ENCODE results near the gene GREB1.

The GREB1 gene

DNA sequence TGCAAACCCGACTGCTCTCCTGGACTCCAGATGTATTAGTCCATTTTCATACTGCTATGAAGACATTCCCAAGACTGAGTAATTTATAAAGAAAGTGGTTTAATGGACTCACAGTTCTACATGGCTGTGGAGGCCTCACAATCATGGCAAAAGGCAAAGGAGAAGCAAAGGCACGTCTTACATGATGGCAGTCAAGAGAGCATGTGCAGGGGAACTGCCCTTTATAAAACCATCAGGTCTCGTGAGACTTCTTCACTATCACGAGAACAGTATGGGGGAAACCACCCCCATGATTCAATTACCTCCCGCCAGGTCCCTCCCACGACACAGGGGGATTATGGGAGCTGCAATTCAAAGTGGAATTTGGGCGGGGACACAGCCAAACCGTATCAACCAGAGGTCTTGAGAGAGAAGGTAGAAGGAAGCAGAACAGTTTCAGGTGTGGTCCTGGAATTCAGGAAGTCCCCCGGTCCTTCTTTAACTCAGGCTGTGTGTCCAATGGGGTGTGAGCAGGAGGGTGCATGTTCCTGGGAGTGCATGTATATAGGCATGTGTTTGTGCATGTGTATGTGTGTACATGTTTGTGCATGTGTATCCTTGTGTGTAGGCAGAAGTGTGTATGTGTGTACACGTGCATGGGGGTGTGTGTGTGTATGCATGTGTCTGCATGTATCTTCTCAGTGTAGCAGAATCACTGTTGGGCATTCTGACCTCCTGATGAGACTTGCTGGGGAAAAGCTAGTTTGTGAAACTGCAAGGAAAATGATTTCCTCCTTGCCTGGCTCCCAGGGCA is 46.2 kb downstream of the GREB1 start:
- no peak for DNase-seq (ENCODE audit: low spot score)

DNA sequence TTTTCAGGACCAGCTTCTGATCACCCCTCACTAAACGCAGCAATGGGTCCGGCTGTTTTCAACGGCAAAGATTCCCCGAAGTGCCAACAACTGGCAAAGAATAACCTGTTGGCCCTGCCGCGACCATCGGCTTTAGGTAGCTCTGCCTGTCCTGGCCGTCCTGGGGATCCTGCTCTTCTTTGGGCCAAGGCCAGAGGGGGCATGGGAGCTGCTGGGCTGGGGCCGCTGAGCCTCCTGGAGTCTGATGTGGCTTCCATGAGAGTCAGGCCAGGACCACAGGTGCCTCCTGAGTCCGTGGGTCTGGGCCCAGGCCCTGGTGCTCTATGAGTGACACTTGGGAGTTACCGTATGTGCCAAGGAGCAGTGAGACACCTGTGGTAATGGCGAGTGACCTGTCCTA is 46.9 kb downstream of the GREB1 start:
- no peak for DNase-seq (ENCODE audit: low spot score)

- no peak for DNase-seq (ENCODE audit: low spot score)
Observed at GRCh38 chr2:11581124-11581796, 47.4 kb downstream of the GREB1 start.

- no peak for DNase-seq (ENCODE audit: low spot score)
Observed at GRCh38 chr2:11581797-11582611, 48.2 kb downstream of the GREB1 start.

DNA sequence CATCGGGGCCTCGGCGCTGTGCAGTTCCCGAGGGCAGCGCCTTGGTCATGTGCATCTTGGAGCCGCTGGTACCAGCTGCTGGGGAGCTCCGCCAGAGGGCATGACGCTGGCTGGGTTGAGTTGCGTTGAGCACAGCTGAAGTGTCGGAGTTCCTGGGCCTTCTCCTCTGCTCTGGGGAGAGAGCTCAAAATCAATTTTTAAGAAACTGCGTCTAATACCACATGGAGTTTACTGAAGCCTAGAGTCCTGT is 48.7 kb downstream of the GREB1 start:
- DNase-seq (ENCODE audit: low spot score) = no peak

GRCh38 chr2:11582862-11583752 is 49.3 kb downstream of the GREB1 start:
- DNase-seq (ENCODE audit: low spot score) = peak; percentile 55

DNA sequence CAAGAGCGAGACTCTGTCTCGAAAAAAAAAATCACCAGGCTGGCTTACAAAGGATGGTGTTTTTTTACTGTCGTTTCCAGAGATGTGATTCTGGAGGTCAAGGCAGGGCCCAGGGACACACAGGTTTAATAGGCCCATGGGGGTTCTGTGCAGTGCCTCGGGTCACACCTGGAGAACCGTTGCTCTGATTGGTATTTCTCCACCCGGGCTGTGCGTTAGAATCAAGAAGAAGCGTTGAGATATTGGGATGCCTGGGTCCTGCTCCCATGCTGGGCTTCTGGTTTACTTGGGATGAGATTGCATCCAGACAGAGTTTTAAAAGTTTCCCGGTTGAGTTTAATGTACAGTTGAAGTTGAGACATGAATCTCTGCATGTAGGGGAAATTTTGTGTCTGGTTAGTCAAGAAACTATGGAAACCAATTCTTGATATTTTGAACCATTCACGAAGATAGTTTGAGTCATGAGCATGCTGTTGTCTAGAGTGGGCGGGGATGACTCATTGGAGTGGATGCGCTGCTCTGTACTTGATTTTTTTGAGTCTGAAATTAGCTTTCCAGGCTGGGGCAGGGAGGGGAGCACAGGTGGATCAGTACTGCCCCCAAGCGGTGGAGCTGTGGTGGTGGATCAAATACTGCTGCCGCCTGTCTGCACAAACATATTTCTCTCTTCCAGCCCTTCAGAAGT is 50.1 kb downstream of the GREB1 start:
- peak; percentile 51 for DNase-seq (ENCODE audit: low spot score)

DNA sequence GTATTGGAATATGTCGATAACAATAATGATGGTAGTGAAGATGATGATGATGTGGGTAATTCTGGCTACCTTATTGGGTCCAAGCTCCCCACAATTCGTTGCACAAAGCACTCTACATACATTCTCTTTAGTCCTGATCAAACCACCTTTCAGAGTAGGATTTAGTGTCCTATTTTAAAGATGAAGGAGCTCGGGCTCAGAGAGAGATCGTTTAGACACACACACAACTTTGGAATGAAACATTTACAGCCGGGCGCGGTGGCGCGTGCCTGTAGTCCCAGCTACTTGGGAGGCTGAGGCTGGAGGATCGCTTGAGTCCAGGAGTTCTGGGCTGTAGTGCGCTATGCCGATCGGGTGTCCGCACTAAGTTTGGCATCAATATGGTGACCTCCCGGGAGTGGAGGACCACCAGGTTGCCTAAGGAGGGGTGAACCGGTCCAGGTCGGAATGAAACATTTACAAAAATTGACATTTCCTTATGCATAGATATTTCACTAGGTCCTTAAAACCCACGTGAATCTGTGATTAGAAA is 50.7 kb downstream of the GREB1 start:
- DNase-seq (ENCODE audit: low spot score) = no peak

- no peak for DNase-seq (ENCODE audit: low spot score)
Observed at GRCh38 chr2:11585071-11585470, 51.2 kb downstream of the GREB1 start.

GRCh38 chr2:11588228-11589110 is 54.6 kb downstream of the GREB1 start:
- DNase-seq (ENCODE audit: low spot score) = no peak

DNA sequence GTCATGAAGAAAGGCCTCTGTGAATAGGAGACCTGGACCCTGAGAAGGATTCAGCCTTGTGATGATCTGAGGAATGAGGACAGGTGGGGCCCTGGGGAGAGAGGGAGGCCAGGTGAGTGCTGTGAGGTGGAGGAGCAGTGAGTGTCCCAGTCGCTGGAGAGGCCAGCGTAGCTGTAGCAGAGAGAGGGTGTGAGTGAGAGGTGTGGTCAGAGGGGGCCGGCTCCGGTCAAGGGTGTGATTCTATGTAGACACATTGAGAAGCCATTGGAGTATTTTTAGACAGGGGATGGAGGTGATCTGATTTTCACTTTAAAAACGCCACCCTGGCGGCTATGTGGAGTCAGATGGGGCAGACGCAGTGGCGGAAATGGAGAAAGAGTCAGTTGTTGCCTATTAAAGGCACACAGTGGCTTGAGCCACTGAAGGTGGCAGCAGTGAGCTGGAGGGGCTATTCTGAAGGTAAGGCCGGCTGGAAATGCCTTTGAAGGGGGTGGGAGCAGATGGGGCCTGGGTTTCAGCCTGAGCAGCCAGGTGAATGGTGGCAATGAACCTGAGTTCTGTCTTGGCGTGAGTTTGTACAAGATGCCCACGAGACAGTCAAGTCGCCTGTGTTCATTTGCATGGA is 55.6 kb downstream of the GREB1 start:
- DNase-seq (ENCODE audit: low spot score) = no peak

- DNase-seq (ENCODE audit: low spot score) = no peak
Observed at GRCh38 chr2:11590193-11590592, 56.3 kb downstream of the GREB1 start.

DNA sequence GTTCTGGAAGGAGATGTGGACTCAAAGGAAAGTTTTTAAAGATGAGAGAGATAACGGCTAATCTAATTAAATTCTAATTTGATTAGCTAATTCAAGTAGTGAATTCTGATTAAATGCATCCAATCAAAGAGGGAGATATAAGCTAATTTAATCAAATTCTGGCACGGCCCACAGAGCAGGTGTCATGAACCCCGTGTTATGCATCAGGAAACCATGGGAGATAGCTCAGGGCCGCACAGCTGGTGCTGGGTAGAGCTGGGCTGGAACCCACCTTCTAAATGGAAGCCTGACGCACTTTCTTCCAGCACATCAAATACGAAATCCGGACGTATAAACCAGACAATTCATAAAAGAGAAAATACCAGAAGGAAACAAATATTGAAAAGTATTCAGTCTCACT is 57.2 kb downstream of the GREB1 start:
- no peak for DNase-seq (ENCODE audit: low spot score)

GRCh38 chr2:11592671-11593574 is 59.1 kb downstream of the GREB1 start:
- DNase-seq (ENCODE audit: low spot score) = no peak

DNA sequence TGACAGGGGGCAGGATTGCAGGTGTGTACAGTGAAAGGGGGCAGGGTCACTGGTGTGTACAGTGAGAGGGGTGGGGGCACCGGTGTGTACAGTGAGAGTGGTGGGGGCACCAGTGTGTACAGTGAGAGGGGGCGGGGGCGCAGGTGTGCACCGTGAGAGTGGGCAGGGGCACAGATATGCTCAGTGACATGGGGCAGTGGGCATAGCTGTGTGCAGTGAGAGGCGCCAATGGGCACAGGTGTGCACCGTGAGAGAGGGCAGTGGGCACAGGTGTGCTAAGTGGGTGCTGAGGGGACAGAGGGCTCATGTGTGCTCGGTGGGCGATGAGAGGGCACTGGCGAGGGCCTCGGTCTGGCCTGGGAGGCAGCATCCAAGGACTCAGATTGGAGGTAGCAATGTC is 63.0 kb downstream of the GREB1 start:
- DNase-seq (ENCODE audit: low spot score) = no peak

DNA sequence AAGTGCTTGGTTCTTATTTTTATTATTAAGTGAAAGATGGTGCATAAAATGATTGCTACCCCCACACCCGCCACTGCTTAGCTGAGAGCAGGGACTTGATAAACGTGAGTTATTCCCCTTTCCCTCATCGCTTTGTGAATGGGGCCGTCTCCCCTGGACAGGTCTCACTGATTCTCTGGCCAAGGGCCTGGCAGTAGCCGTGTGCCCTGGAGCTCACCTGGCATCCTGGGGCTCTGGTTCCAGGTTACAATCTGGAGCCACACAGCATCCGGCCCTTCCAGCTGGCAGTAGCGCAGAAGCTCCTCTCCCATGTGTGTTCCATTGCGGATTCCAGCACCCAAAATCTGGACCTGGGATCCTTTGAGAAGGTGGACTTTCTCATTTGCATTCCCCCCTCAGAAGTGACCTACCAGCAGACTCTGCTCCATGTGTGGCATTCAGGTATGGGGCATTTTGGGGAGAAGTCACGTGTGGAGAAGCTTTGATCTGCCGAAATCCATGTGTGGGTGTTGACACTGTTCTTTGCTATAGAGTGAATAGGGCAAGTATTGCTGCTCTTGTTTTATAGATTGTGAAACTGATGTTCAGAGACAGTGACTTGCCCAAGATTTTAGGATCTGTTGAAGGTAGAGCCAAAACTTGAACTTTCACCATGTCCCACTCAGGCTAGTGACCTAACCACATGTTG is 63.8 kb downstream of the GREB1 start:
- no peak for DNase-seq (ENCODE audit: low spot score)

DNA sequence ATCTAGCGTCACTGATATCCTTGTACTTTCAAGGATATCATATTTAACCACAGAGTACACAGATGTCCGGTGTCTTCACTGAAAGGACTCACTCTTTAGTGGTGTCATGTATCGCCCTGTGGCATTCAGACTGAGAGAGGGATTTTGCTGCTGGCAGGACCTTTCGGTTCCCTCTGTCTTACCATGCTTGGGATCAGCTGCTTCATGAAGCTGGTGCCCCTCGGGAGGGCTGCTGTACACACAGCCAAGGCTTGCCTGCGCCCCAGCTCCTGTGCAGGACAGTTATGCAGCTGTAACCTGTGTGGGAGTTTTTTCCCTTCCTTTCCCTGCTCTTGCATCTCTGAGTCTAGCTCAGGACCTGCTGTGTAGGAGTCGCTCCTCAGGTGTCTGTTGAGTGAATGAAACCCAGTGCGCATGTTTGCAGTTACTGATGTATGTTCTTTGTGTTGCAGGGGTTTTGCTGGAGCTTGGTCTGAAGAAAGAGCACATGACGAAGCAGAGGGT is 64.4 kb downstream of the GREB1 start:
- no peak for DNase-seq (ENCODE audit: low spot score)

Data from CD4-positive, alpha-beta T cell treated with Interleukin-15 for 4 hours (primary cell).